ENCODE measurements around the gene OSBPL2. TPM values are rescaled to one million over a fixed set of nuclear protein-coding genes. Genes with fewer than 3 reads are reported as not detected.

OSBPL2 gene
- total and polyA plus RNA-seq, 2 donors (not counting 3 experiments of a cell fraction or from before 2014, with no cell fraction given): 13.1 to 33.0 TPM

GRCh38 chr20:62224113-62224855 is 14.0 kb upstream of the OSBPL2 start:
- POLR2A ChIA-PET: no interaction called here
- dilution Hi-C loops (cut with MboI; ENCODE audit: extremely low pct_ligation_motif_present, low sequenced_read_pairs): no loop called here
- FAIRE-seq: no peak

GRCh38 chr20:62225026-62225425 is 13.3 kb upstream of the OSBPL2 start:
- dilution Hi-C loops (cut with MboI; ENCODE audit: extremely low pct_ligation_motif_present, low sequenced_read_pairs): no loop called here
- POLR2A ChIA-PET: no interaction called here

More at GRCh38 chr20:62224113-62224855, 14.0 kb upstream of the OSBPL2 start:
- no peak overlapping the region for H3K4me3 ChIP-seq (replicated peaks in 1 of 3; ENCODE audit: insufficient read depth in 1 of 3, low read depth in 1 of 3, low read length in 3 of 3)
- peaks cover 17% of the 10 kb centered on the region in 2 experiments for H3K27me3 ChIP-seq (ENCODE audit: control insufficient read depth in 2 of 2, insufficient read depth in 2 of 2, low read length in 2 of 2)
- no peaks in the 10 kb centered on the region for H3K79me2 ChIP-seq (ENCODE audit: control insufficient read depth, insufficient read depth, low read length)
- no peak overlapping the region for H3K9ac ChIP-seq (replicated peaks; ENCODE audit: extremely low read depth, insufficient read depth, low read length)
- TF ChIP-seq CTCF (IDR thresholded peaks at IDR 0.05; ENCODE audit: extremely low read depth in 1 of 2, insufficient read depth in 1 of 2, low read depth in 1 of 2, low read length in 2 of 2): no peak
- H3K9me3 ChIP-seq (replicated peaks; ENCODE audit: control insufficient read depth, insufficient read depth, low read length): no peaks in the 10 kb centered on the region
- H3K36me3 ChIP-seq (ENCODE audit: control insufficient read depth in 2 of 2, extremely low read depth in 1 of 2, insufficient read depth in 2 of 2, low read length in 2 of 2): no peaks in the 10 kb centered on the region
- H3K27ac ChIP-seq (ENCODE audit: insufficient read depth, low read depth, low read length): no peak overlapping the region
- BruUV-seq (replicated peaks): no TSS peak
- no peaks in the 10 kb centered on the region for H4K20me1 ChIP-seq (replicated peaks; ENCODE audit: control insufficient read depth, extremely low read depth, insufficient read depth, low read length)
- CTCF ChIA-PET: no interaction called here
- intact Hi-C loops (cut with micrococcal nuclease): no loop called here
- no peak overlapping the region for H3K4me2 ChIP-seq (ENCODE audit: insufficient read depth, low read length)
- no peaks in the 10 kb centered on the region for H3K9me1 ChIP-seq (replicated peaks; ENCODE audit: control insufficient read depth, extremely low read depth, insufficient read depth, low read length)
- H2AFZ ChIP-seq (ENCODE audit: low read depth, low read length): no peak overlapping the region
- H3K4me1 ChIP-seq (ENCODE audit: control insufficient read depth, extremely low read depth, insufficient read depth, low read length): peaks cover 3% of the 10 kb centered on the region
- DNase-seq (ENCODE audit: low read depth, low spot score): no peak

More at GRCh38 chr20:62225026-62225425, 13.3 kb upstream of the OSBPL2 start:
- no peaks in the 10 kb centered on the region for H3K9me3 ChIP-seq (replicated peaks; ENCODE audit: control insufficient read depth, insufficient read depth, low read length)
- H3K79me2 ChIP-seq (ENCODE audit: control insufficient read depth, insufficient read depth, low read length): no peaks in the 10 kb centered on the region
- H3K9ac ChIP-seq (replicated peaks; ENCODE audit: extremely low read depth, insufficient read depth, low read length): no peak overlapping the region
- H3K9me1 ChIP-seq (replicated peaks; ENCODE audit: control insufficient read depth, extremely low read depth, insufficient read depth, low read length): no peaks in the 10 kb centered on the region
- H4K20me1 ChIP-seq (replicated peaks; ENCODE audit: control insufficient read depth, extremely low read depth, insufficient read depth, low read length): no peaks in the 10 kb centered on the region
- no peaks in the 10 kb centered on the region for H3K4me1 ChIP-seq (ENCODE audit: control insufficient read depth, extremely low read depth, insufficient read depth, low read length)
- H2AFZ ChIP-seq (ENCODE audit: low read depth, low read length): no peak overlapping the region
- TF ChIP-seq CTCF (IDR thresholded peaks at IDR 0.05; ENCODE audit: extremely low read depth in 1 of 2, insufficient read depth in 1 of 2, low read depth in 1 of 2, low read length in 2 of 2) (no peak), EZH2 (IDR thresholded peaks at IDR 0.05; ENCODE audit: borderline replicate concordance, low read depth, low read length, severe bottlenecking) (no peak), POLR2AphosphoS5 (IDR thresholded peaks at IDR 0.05; ENCODE audit: insufficient read depth, low read depth, low read length) (no peak), FOS (IDR thresholded peaks at IDR 0.05; ENCODE audit: borderline replicate concordance, insufficient read depth, low read length) (no peak), MAX (IDR thresholded peaks at IDR 0.05; ENCODE audit: insufficient read depth, insufficient read length) (no peak), JUN (IDR thresholded peaks at IDR 0.05; ENCODE audit: borderline replicate concordance, insufficient read depth, insufficient read length, low read depth) (no peak), POLR2A (IDR thresholded peaks at IDR 0.05; ENCODE audit: low read depth, low read length) (no peak), MYC (IDR thresholded peaks at IDR 0.05; ENCODE audit: low read depth, low read length) (no peak), GATA2 (IDR thresholded peaks at IDR 0.05; ENCODE audit: insufficient read depth, insufficient read length, low read depth, low read length) (no peak)
- BruUV-seq (replicated peaks): no TSS peak
- CTCF ChIA-PET: no interaction called here
- H3K4me2 ChIP-seq (ENCODE audit: insufficient read depth, low read length): no peak overlapping the region
- H3K4me3 ChIP-seq (replicated peaks in 1 of 3; ENCODE audit: insufficient read depth in 1 of 3, low read depth in 1 of 3, low read length in 3 of 3): no peak overlapping the region
- H3K27me3 ChIP-seq (ENCODE audit: control insufficient read depth in 2 of 2, insufficient read depth in 2 of 2, low read length in 2 of 2): peaks cover 13 to 16% of the 10 kb centered on the region in 2 experiments
- no peaks in the 10 kb centered on the region for H3K36me3 ChIP-seq (ENCODE audit: control insufficient read depth in 2 of 2, extremely low read depth in 1 of 2, insufficient read depth in 2 of 2, low read length in 2 of 2)
- FAIRE-seq: no peak
- no peak for DNase-seq (ENCODE audit: low read depth, low spot score)
- H3K27ac ChIP-seq (ENCODE audit: insufficient read depth, low read depth, low read length): no peak overlapping the region
- intact Hi-C loops (cut with micrococcal nuclease): no loop called here

All from endothelial cell of umbilical vein (primary cell).